ENCODE results near the gene ZNF804A. TPM values are rescaled to one million over a fixed set of nuclear protein-coding genes. Genes with fewer than 3 reads are reported as not detected.

Gene ZNF804A
- total RNA-seq, 1 experiment from 2014 or later, result not detected

DNA sequence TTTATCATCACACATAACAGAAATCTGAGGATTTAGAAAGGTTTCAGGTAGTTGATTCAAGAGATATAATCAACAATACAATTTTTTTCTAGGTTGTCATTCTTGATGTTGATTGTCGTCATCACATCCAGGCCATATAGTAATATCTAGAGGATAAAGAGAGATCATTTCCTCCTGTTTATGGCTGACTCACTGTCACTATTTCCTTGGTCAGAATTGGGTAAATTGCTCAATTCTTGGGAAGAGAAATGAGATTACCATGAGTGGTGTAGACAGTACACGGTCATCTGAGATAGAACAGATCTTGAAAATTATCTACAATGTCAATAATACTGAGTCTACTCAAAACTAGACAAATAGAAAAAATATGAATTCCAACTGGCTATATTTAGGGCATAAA, 78.8 kb downstream of the ZNF804A start:
- POLR2A ChIA-PET, result no interaction called here
- no peak overlapping the region for H3K27ac Mint-ChIP-seq (ENCODE audit: unreplicated experiment)

DNA sequence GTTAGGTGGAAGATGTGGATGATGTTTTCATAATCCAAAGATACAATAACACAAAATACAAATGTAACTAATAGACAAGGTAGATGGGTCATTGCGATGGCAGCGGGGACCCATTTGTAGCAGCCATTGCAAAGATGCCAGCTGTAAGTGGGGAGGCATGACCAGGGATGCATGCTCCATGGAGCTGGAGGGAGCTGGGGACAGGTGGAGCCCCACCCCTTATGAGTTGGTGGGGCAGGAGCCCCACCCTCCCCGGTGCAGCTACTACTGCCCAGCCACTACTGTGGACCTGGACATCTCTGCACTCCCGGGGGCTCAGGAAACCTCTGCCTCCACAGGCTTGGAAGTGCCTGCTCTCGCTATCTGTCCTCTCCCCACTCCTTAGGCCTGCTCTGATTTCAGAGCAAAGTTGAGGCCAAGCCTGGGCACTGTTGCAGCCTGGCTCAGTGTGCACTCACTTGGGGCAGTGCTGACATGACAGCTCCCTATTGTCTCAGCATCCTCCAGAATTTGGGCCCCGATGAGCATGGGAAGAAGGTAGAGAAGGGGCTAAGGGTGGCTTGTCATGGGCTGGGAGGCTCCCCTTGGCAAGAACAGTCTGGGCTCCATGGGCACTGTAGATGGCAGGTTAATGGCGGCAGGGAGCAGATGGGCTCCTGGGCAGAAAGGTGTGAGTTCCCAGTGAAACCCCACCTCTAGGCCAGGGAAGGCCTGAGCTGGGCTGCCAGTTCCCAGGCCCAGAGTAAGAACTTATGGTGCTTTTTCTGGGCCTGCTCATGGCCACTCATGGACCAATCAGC, 81.1 kb downstream of the ZNF804A start:
- no peaks in the 10 kb centered on the region for H3K36me3 ChIP-seq (ENCODE audit: control insufficient read depth, insufficient read depth, low read length)
- no peaks in the 10 kb centered on the region; the same call in 1 of the 2 replicates for H3K9me3 ChIP-seq
- H3K27me3 ChIP-seq (replicated peaks; ENCODE audit: control insufficient read depth, insufficient read depth, low read length), result no peaks in the 10 kb centered on the region
- POLR2A ChIA-PET, result no interaction called here
- H3K4me1 ChIP-seq, result no peaks in the 10 kb centered on the region
- DNase-seq, result no peak
- Mint-ChIP-seq H3K9me3 (ENCODE audit: unreplicated experiment) (no peaks in the 10 kb centered on the region), H3K27me3 (ENCODE audit: insufficient read depth, unreplicated experiment) (no peaks in the 10 kb centered on the region), H3K27ac (ENCODE audit: unreplicated experiment) (no peak overlapping the region), H3K4me1 (ENCODE audit: low read depth, unreplicated experiment) (no peaks in the 10 kb centered on the region), H3K36me3 (ENCODE audit: insufficient read depth, unreplicated experiment) (no peaks in the 10 kb centered on the region), H3K4me3 (ENCODE audit: unreplicated experiment) (no peak overlapping the region)
- TF ChIP-seq CTCF (IDR thresholded peaks at IDR 0.05; ENCODE audit: insufficient read depth in 1 of 2, low read depth in 1 of 2, low read length in 1 of 2, severe bottlenecking in 1 of 2, unreplicated experiment in 1 of 2), result no peak
- no peak overlapping the region for H3K4me3 ChIP-seq (ENCODE audit: low read depth, low read length)
- intact Hi-C loops (cut with micrococcal nuclease; ENCODE audit: unreplicated experiment), result no loop called here
- CTCF ChIA-PET, result no interaction called here
- BruUV-seq (replicated peaks), result no TSS peak

More for the DNA sequence above, 78.8 kb downstream of the ZNF804A start:
- H3K4me1 Mint-ChIP-seq (ENCODE audit: low read depth, unreplicated experiment), result no peaks in the 10 kb centered on the region
- H3K36me3 Mint-ChIP-seq (ENCODE audit: insufficient read depth, unreplicated experiment), result no peaks in the 10 kb centered on the region
- CTCF ChIA-PET, result no interaction called here
- intact Hi-C loops (cut with micrococcal nuclease; ENCODE audit: unreplicated experiment), result no loop called here
- no peaks in the 10 kb centered on the region for H3K4me1 ChIP-seq
- H3K9me3 Mint-ChIP-seq (ENCODE audit: unreplicated experiment), result no peaks in the 10 kb centered on the region
- BruUV-seq (replicated peaks), result no TSS peak
- H3K4me3 Mint-ChIP-seq (ENCODE audit: unreplicated experiment), result no peak overlapping the region
- no peaks in the 10 kb centered on the region for H3K27me3 Mint-ChIP-seq (ENCODE audit: insufficient read depth, unreplicated experiment)
- H3K9me3 ChIP-seq, result no peaks in the 10 kb centered on the region; the same call in 1 of the 2 replicates
- H3K4me3 ChIP-seq (ENCODE audit: low read depth, low read length), result no peak overlapping the region
- no peak for DNase-seq
- no peaks in the 10 kb centered on the region for H3K36me3 ChIP-seq (ENCODE audit: control insufficient read depth, insufficient read depth, low read length)
- no peak for TF ChIP-seq CTCF (IDR thresholded peaks at IDR 0.05; ENCODE audit: insufficient read depth in 1 of 2, low read depth in 1 of 2, low read length in 1 of 2, severe bottlenecking in 1 of 2, unreplicated experiment in 1 of 2)
- no peaks in the 10 kb centered on the region for H3K27me3 ChIP-seq (replicated peaks; ENCODE audit: control insufficient read depth, insufficient read depth, low read length)

GRCh38 chr2:184680825-184681224, 82.5 kb downstream of the ZNF804A start:
- H3K4me3 Mint-ChIP-seq (ENCODE audit: unreplicated experiment), result no peak overlapping the region
- no peaks in the 10 kb centered on the region for H3K36me3 Mint-ChIP-seq (ENCODE audit: insufficient read depth, unreplicated experiment)
- TF ChIP-seq CTCF (IDR thresholded peaks at IDR 0.05; ENCODE audit: insufficient read depth in 1 of 2, low read depth in 1 of 2, low read length in 1 of 2, severe bottlenecking in 1 of 2, unreplicated experiment in 1 of 2), result no peak
- H3K9me3 Mint-ChIP-seq (ENCODE audit: unreplicated experiment), result no peaks in the 10 kb centered on the region
- Histone ChIP-seq H3K4me1 (no peaks in the 10 kb centered on the region), H3K36me3 (ENCODE audit: control insufficient read depth, insufficient read depth, low read length) (no peaks in the 10 kb centered on the region), H3K4me3 (ENCODE audit: low read depth, low read length) (no peak overlapping the region), H3K9me3 (no peaks in the 10 kb centered on the region; the same call in 1 of the 2 replicates), H3K27me3 (replicated peaks; ENCODE audit: control insufficient read depth, insufficient read depth, low read length) (no peaks in the 10 kb centered on the region)
- no peaks in the 10 kb centered on the region for H3K27me3 Mint-ChIP-seq (ENCODE audit: insufficient read depth, unreplicated experiment)
- intact Hi-C loops (cut with micrococcal nuclease; ENCODE audit: unreplicated experiment), result no loop called here
- CTCF ChIA-PET, result no interaction called here
- DNase-seq, result no peak
- POLR2A ChIA-PET, result no interaction called here
- H3K27ac Mint-ChIP-seq (ENCODE audit: unreplicated experiment), result no peak overlapping the region
- BruUV-seq (replicated peaks), result no TSS peak
- H3K4me1 Mint-ChIP-seq (ENCODE audit: low read depth, unreplicated experiment), result no peaks in the 10 kb centered on the region
